Hematopoietic multipotent progenitor cell treated with erythropoietin and hydrocortisone succinate and interleukin-3 and kit ligand, for 4 days (in vitro differentiated cells): ENCODE data around the gene RNF121.

Experiments
- DNase-seq: peaks from one replicate; pipeline ENCODE4 v3.0.0-alpha.2; 2015

Gene RNF121

DNA sequence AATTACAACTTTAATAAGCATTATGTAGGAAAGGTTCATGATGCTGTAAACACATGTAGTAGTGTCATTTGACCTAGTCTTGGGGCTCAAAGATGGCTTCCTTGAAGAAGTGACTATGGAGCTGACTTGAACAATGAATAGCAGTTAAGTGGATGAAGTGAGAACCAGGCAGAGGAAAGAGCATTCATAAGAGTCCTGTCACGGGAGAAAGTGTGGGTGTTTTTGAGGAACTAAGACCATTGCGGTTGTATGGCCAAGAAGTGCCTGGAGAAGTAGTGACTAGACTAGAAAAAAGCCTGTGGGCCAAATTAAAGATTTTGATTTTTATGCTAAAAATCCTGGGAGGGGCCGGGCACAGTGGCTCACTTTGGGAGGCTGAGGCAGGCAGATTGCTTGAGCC lies 62.6 kb downstream of the RNF121 start:
- DNase-seq: peak; percentile 82

DNA sequence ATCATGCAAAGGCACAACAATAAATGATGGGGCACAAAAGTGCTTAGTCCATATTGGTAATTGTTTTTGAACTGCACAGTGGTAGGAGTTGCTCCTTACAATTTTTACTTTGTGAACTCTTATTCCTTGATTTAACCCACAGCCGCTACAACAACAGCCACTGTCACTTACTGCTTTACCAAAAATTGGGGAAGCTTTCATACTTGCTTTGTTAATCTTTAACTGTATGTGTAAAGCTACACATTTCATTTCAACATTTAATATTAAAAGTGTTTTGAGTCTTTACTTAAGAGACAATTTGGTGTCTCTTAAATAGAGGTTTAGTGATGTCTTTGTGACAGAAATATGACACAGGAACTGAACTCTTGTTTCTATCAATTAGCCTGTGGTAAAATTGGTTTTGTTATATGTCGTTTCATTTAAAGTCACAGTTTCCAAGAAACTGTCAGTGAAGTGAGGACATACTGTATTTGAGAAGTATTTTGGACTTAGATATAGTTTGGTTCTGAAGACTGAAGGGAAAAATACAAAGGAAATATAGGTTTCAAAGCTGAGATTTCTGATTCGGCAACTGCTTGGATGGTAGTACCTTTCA lies 63.4 kb downstream of the RNF121 start:
- no peak for DNase-seq

DNA sequence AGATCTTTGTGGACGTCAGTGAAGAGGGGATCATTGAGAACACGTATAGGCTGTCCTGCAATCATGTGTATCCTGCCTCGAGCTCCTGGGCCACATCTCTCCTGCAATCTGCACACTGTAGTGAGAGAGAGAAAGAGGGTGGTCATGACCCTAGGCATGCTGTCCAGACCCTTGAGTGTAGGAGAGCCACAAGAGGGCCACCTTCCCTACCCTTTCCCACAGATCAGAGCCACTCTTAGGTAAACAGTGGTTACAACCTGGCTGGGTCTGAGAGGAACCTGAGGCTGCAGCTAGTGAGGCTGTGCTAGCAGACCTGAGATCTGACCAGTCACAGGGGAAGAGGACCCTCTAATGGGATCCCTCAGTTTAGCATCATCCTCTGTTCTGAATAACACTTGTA lies 65.9 kb downstream of the RNF121 start:
- DNase-seq: no peak

DNA sequence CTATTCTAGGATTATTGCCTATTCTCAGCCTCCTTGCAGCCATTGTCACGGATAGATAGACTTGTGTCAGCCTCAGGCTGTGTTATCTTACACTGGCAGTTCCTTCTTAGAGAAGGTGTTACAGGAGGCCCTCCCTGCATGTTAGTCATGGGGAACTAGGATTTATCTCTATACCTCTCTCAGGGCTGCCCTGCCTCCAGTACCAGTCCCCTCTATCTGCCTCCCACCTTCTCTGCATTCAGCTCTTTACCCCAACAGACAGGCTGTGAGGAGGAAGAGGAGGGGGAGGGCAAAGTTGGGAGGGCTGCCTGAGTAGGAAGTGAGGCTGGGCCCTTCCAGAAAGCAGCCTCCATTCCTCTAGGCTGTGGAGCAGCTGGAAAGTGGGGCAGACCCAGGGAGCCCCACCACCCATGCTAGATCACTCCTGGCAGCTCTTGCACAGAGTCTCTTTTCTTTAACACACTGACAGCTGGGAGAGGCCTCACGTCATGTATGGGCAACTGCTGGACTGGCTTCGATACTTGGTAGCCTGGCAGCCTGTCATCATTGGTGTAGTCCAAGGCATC lies 67.0 kb downstream of the RNF121 start:
- DNase-seq: peak; percentile 95

DNA sequence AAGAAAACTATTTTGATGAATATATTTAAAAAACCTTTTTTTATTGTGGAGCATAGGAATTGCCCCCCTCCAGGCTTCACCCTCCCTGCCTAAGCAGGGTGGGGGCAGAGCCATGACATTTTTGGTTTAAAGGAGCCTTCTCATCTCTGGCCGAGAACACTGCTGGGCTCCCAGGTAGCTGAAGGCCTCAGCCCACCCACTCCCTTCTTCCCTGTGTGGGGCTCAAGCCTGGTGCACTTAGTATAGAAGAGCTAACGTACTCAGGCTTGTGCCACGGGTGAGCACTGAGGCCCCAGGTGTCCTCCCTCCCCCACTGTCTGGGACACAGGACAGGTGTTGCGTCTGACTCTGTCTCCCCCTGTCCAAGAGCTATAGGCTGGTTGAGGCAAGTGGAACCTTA lies 67.7 kb downstream of the RNF121 start:
- no peak for DNase-seq

GRCh38 chr11:71996946-71997345 lies 68.1 kb downstream of the RNF121 start:
- peak; percentile 37 for DNase-seq

- DNase-seq: no peak
Measured at GRCh38 chr11:71997594-71997993, 68.7 kb downstream of the RNF121 start.

- DNase-seq: no peak
Measured at GRCh38 chr11:71998061-71998460, 69.2 kb downstream of the RNF121 start.

- DNase-seq: peak; percentile 72
Measured at GRCh38 chr11:71998649-71999310, 69.9 kb downstream of the RNF121 start, which contains the start of gene IL18BP. TSS of gene IL18BP (plus strand) at chr11:71998909. CDS start at chr11:71999985, 1,076 bp downstream.

- DNase-seq: no peak
Measured at GRCh38 chr11:71999362-71999761, 70.5 kb downstream of the RNF121 start.

DNA sequence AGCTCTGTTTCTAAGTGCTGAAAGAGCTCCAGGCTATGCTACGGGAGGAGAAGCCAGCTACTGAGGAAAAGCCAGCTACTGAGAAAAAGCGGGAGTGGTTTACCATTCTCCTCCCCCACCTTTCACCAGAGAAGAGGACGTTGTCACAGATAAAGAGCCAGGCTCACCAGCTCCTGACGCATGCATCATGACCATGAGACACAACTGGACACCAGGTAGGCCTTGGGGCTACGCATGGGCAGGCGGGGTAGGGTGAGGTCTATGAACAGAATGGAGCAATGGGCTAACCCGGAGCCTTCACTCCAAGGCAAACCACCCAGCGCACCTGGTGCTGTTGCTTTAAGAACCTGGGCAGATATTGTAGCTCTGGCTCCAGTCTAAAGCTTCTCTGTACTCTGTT lies 71.0 kb downstream of the RNF121 start:
- peak; percentile 48 for DNase-seq

GRCh38 chr11:72000202-72000867 lies 71.5 kb downstream of the RNF121 start:
- no peak for DNase-seq

GRCh38 chr11:72001285-72001684 lies 72.4 kb downstream of the RNF121 start:
- no peak for DNase-seq

GRCh38 chr11:72001834-72002591 lies 73.2 kb downstream of the RNF121 start:
- DNase-seq: no peak

GRCh38 chr11:72002841-72003775 lies 74.3 kb downstream of the RNF121 start:
- no peak for DNase-seq

DNA sequence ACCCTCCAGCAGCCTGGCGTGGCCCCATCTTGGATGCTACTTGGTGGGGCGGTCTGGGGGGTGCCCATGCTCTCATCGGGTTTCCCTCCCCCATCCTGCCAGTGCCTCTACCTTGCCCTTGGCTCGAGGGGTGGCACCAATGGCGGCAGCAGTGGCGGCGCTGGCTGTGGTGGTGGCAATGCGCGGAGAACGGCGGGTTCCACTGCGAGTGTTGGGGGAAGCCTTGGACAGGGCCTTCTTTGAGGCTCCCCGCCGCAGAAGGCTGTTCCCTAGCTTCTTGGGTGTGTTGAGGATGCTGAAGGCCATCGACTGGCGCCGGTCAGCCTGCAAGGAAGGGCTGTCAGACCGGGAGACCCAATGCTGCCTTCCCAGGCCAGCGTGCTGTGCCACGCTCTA lies 74.9 kb downstream of the RNF121 start:
- DNase-seq: no peak

- no peak for DNase-seq
Measured at GRCh38 chr11:72004515-72005346, 75.9 kb downstream of the RNF121 start.

DNA sequence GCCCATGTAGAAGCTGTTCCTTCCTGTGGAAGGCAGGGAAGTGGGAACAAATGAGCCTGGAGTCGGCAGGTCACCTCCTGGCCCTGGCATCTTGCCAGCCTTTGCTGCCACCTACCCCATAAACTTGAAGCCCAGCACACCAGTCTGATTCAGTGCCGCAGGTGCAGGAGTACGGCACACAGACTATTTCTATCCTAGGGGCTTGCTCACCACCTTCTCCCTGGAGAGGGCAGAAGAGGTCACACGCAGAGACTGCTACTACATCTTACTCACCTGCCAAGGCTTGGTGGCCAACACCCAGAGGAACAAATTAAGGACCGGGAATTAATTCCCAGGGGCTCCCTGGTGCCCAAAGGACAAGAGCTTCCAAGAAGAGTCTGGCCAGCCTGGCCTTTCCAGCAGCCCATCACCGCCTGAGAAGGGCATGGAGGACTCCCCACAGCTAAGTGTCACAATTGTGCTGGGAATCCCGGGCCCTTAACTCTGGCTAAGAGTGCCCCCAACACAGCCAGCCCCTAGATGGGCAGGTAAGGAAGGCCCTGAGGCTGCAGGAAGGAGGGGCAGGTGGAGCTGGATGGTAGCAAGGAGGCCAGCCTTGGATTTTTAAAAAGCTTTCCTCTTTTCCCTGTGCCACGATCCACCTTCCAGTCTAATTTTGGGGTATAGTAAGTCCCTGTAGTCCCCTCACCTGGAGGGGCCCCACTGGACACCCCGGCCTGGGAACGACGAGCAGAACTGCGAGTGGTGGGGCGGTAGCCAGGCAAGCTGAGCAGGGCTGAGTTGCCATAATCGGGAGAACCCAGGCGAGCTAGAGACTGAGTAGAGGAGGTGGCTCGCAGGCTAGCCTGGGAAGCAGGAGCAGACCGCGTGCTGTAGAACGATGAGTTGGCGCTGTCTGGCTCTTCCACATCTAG lies 76.8 kb downstream of the RNF121 start:
- DNase-seq: no peak

DNA sequence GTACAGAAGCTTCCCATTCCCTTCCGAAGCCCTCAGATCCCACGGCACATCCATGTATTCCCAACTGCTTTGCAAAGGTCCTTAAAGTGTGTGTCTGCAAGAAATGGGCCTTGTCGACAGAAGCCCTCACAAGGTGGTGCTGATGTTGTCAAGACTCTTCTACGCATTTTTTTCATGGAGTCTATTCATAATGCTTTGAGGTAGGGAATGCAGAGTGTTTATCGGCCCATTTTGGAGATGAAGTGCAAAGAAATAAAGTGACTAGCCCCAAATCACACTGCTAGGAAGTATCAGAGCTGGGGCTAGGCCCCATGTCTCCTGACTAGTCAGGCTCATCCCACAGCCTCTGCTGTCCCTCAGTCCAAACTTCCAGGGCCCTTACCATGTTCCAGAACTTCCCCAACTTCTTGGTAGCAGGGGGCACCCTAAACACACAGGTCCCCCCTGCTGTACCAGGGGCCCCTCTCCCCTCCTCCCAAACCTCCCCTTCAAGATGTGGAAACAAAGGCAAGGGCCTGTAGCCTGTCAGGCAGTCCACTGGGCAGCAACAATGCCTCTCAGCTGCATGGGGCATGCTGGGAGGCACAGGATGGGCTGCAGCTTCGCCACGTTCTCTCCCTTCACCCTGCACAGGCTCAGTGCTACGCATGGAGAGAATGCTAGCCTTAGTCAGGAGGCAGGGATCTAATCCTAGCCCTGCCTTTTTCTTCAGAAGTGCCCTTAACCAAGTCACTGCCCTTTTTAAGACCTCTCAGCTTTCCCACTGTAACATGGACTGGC lies 77.7 kb downstream of the RNF121 start:
- DNase-seq: no peak
